Measurements from ENCODE around the gene CYP19A1. TPM values are rescaled to one million over a fixed set of nuclear protein-coding genes. Genes with fewer than 3 reads are reported as not detected.

Gene CYP19A1
- total RNA-seq, 1 experiment from 2014 or later: not detected

DNA sequence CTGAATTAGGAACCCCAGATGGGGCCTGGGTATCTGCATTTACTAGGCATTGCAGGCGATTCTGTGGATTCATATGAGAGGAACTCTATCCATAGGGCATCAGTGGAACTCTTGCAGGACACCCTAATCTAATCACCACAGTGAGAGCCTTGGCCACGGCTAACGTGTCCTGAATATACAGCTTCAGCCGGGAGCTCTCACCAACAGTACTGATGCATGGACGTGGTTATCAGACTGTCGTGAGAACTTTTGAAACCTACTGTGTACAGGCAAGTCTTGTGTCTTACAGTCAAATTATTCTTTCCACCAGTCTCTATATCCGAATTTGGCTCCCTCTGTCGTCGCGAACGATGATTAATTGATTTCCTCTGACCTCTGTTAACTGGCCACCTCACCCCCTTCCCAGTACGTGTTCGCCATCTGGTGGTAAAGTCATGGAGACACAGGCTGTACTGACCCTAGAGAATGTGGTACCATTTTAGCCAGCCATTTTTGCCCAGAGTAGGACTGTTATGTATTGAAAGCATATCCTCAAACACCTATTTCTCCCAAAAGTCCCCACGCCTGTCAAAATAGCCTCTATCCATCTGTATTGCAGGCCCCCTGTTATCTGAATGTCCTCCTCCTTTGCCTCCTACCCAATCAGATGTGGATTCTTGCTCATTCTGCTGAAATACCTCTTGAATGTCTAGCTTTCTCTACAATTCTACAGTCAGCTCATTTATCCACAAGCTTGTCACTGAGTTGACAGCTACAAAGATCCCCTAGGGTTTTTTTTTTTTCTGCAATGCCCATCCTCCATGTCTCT lies 42.8 kb upstream of the CYP19A1 start:
- peak; percentile 93 for ATAC-seq
- BruUV-seq (replicated peaks): no TSS peak
- intact Hi-C loops (cut with micrococcal nuclease; ENCODE audit: unreplicated experiment): loop anchor here (1.0 to 5.0 kb wide), 3 partner anchors 100 to 218 kb away; no protein-coding TSS in a partner anchor
- H3K27me3 ChIP-seq (ENCODE audit: control insufficient read depth, insufficient read depth, low read length): 0 out of 2 replicates have a peak, but pooled peaks cover 5% of the 10 kb centered on the region
- no peaks in the 10 kb centered on the region for H3K36me3 ChIP-seq (ENCODE audit: control insufficient read depth, insufficient read depth, low read length)
- in situ Hi-C loops (cut with HindIII; ENCODE audit: low pct_unique_long_range_greater_than_20kb, low sequenced_read_pairs): no loop called here
- H3K4me3 ChIP-seq (ENCODE audit: low read depth in 2 of 2, low read length in 2 of 2): no peak overlapping the region
- no peaks in the 10 kb centered on the region for H3K9me3 ChIP-seq (ENCODE audit: control insufficient read depth, insufficient read depth, low read depth, low read length)
- DNase-seq (ENCODE audit: low read depth, low spot score): peak; percentile 71
- ChIA-PET POLR2A (no interaction called here), CTCF (interaction anchor here (1.1 to 2.1 kb wide), 4 partner anchors 22 to 218 kb away, joined by 4 to 13 read pairs (median 7); no protein-coding TSS in a partner anchor)
- no peak overlapping the region for H3K27ac ChIP-seq (ENCODE audit: low read length)
- H3K4me1 ChIP-seq (ENCODE audit: control insufficient read depth, insufficient read depth, low read length): no peaks in the 10 kb centered on the region
- TF ChIP-seq TCF7L2 (IDR thresholded peaks at IDR 0.05; ENCODE audit: low read depth, low read length): no peak
- TF ChIP-seq, protein P1, sequence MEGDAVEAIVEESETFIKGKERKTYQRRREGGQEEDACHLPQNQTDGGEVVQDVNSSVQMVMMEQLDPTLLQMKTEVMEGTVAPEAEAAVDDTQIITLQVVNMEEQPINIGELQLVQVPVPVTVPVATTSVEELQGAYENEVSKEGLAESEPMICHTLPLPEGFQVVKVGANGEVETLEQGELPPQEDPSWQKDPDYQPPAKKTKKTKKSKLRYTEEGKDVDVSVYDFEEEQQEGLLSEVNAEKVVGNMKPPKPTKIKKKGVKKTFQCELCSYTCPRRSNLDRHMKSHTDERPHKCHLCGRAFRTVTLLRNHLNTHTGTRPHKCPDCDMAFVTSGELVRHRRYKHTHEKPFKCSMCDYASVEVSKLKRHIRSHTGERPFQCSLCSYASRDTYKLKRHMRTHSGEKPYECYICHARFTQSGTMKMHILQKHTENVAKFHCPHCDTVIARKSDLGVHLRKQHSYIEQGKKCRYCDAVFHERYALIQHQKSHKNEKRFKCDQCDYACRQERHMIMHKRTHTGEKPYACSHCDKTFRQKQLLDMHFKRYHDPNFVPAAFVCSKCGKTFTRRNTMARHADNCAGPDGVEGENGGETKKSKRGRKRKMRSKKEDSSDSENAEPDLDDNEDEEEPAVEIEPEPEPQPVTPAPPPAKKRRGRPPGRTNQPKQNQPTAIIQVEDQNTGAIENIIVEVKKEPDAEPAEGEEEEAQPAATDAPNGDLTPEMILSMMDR (IDR thresholded peaks at IDR 0.05): peak; percentile 91

DNA sequence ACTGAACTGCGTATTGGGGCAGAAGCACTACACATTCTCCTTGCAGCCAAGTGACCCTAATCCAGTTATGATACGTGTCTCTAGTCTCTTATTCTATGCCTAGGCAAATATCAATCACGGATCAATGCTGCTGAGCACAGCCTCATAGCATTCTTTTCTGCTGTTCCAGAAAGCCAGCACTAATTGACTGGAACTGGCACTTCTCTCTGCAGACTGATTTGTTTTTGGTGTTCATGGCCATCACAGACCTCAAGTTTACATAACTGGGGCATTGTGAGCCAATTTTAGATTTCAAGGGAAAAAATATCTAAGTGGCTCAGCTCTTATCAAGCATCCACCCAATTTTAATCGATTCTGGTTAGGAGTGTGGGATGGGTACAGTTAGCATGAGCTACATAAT lies 41.0 kb upstream of the CYP19A1 start:
- Histone ChIP-seq H3K36me3 (ENCODE audit: control insufficient read depth, insufficient read depth, low read length) (no peaks in the 10 kb centered on the region), H3K4me3 (ENCODE audit: low read depth in 2 of 2, low read length in 2 of 2) (no peak overlapping the region), H3K27me3 (ENCODE audit: control insufficient read depth, insufficient read depth, low read length) (0 out of 2 replicates have a peak, but pooled peaks cover 5% of the 10 kb centered on the region), H3K27ac (ENCODE audit: low read length) (no peak overlapping the region), H3K9me3 (ENCODE audit: control insufficient read depth, insufficient read depth, low read depth, low read length) (no peaks in the 10 kb centered on the region), H3K4me1 (ENCODE audit: control insufficient read depth, insufficient read depth, low read length) (no peaks in the 10 kb centered on the region)
- no peak for DNase-seq (ENCODE audit: low read depth, low spot score)
- intact Hi-C loops (cut with micrococcal nuclease; ENCODE audit: unreplicated experiment): no loop called here
- CTCF ChIA-PET: no interaction called here
- no TSS peak for BruUV-seq (replicated peaks)
- TF ChIP-seq POLR2AphosphoS5 (IDR thresholded peaks at IDR 0.05; ENCODE audit: low read depth, low read length) (no peak), SIN3A (IDR thresholded peaks at IDR 0.05; ENCODE audit: borderline replicate concordance, insufficient read depth, low read depth, low read length) (no peak), TCF7L2 (IDR thresholded peaks at IDR 0.05; ENCODE audit: low read depth, low read length) (no peak)
- TF ChIP-seq, protein P2, sequence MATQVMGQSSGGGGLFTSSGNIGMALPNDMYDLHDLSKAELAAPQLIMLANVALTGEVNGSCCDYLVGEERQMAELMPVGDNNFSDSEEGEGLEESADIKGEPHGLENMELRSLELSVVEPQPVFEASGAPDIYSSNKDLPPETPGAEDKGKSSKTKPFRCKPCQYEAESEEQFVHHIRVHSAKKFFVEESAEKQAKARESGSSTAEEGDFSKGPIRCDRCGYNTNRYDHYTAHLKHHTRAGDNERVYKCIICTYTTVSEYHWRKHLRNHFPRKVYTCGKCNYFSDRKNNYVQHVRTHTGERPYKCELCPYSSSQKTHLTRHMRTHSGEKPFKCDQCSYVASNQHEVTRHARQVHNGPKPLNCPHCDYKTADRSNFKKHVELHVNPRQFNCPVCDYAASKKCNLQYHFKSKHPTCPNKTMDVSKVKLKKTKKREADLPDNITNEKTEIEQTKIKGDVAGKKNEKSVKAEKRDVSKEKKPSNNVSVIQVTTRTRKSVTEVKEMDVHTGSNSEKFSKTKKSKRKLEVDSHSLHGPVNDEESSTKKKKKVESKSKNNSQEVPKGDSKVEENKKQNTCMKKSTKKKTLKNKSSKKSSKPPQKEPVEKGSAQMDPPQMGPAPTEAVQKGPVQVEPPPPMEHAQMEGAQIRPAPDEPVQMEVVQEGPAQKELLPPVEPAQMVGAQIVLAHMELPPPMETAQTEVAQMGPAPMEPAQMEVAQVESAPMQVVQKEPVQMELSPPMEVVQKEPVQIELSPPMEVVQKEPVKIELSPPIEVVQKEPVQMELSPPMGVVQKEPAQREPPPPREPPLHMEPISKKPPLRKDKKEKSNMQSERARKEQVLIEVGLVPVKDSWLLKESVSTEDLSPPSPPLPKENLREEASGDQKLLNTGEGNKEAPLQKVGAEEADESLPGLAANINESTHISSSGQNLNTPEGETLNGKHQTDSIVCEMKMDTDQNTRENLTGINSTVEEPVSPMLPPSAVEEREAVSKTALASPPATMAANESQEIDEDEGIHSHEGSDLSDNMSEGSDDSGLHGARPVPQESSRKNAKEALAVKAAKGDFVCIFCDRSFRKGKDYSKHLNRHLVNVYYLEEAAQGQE (IDR thresholded peaks at IDR 0.05; ENCODE audit: insufficient read depth in 1 of 2, low read depth in 2 of 2, low read length in 1 of 2): no peak
- TF ChIP-seq, protein P1 (IDR thresholded peaks at IDR 0.05): no peak
- no peak for ATAC-seq
- in situ Hi-C loops (cut with HindIII; ENCODE audit: low pct_unique_long_range_greater_than_20kb, low sequenced_read_pairs): no loop called here
- POLR2A ChIA-PET: no interaction called here
